Amniotic stem cell (primary cell): Measurements from ENCODE around the gene PMEL.
"Not testable (repeated sequence)": the region's sequence is repeated elsewhere in the genome, so short reads cannot be mapped to it uniquely, and the experiment has no call there.

Experiments
- DNase-seq: peaks from one replicate; lab custom pipeline; 2025; lab: John Stamatoyannopoulos, UW

Gene PMEL

GRCh38 chr12:55922126-55922525 lies 43.7 kb downstream of the PMEL start:
- DNase-seq: no peak

- not testable (repeated sequence) for DNase-seq
Measured at GRCh38 chr12:55919032-55919431, 46.8 kb downstream of the PMEL start.

GRCh38 chr12:55915482-55915859 lies 50.4 kb downstream of the PMEL start:
- no peak for DNase-seq

- no peak for DNase-seq
Measured at GRCh38 chr12:55912908-55913307, 52.9 kb downstream of the PMEL start.

- no peak for DNase-seq
Measured at GRCh38 chr12:55909513-55909884, 56.3 kb downstream of the PMEL start.

GRCh38 chr12:55908726-55909512 lies 56.9 kb downstream of the PMEL start:
- DNase-seq: no peak

- DNase-seq: no peak
Measured at GRCh38 chr12:55906056-55906455, 59.8 kb downstream of the PMEL start.
